ENCODE measurements around the gene GFRAL.

The GFRAL gene

DNA sequence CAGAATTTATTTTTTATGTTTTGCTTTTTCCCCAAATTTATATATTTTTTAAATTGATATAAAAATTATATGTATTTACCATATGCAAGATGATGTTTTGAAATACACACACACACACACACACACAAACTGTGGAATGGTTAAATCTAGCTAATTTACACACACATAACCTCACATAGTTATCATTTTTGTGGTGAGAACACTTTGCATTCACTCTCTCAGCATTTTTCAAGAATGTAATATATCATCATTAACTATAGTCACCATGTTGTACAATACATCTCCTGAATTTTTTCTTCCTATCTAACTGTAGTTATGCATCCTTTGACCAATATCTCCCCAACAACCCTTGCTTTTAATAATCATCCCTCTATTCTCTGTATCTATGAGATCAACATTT, 52.2 kb downstream of the GFRAL start:
- ATAC-seq (replicated peaks; ENCODE audit: extremely low read depth, poor library complexity, severe bottlenecking) (no peak), DNase-seq (ENCODE audit: low spot score in 2 of 2) (no peak)
- Mint-ChIP-seq H3K27me3 (no peaks in the 10 kb centered on the region), H3K9me3 (peaks cover 30% of the 10 kb centered on the region), H3K27ac (ENCODE audit: low read depth) (no peak overlapping the region), H3K4me1 (no peaks in the 10 kb centered on the region), H3K4me3 (no peak overlapping the region), H3K36me3 (ENCODE audit: insufficient read depth) (no peaks in the 10 kb centered on the region)

DNA sequence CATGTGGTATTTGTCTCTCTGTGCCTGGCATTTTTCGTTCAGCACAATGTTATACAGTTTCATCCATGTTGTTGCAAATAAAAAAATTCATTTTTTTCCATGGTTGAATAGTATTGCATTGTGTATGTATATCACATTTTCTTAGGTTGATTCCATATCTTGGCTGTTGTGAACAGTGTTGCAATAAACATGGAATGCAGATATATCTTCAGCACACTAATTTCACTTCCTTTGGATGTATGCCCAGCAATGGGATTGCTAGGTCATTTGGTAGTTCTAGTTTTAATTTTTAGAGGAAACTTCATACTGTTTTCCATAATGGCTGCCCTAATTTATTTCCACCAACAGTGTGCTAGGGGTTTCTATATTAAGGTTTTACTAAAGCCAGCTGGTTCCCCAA, 52.6 kb downstream of the GFRAL start:
- Mint-ChIP-seq H3K27me3 (no peaks in the 10 kb centered on the region), H3K4me1 (no peaks in the 10 kb centered on the region)

GRCh38 chr6:55388211-55388610, 60.9 kb downstream of the GFRAL start:
- DNase-seq (ENCODE audit: low spot score in 2 of 2) (no peak), ATAC-seq (replicated peaks; ENCODE audit: extremely low read depth, poor library complexity, severe bottlenecking) (no peak)
- no peak overlapping the region for H3K27ac Mint-ChIP-seq (ENCODE audit: low read depth)
- no peaks in the 10 kb centered on the region for H3K27me3 Mint-ChIP-seq
- H3K4me3 Mint-ChIP-seq, result no peak overlapping the region
- no peaks in the 10 kb centered on the region for H3K4me1 Mint-ChIP-seq
- H3K9me3 Mint-ChIP-seq, result peaks cover 19% of the 10 kb centered on the region
- H3K36me3 Mint-ChIP-seq (ENCODE audit: insufficient read depth), result no peaks in the 10 kb centered on the region

More for the DNA sequence above, 52.6 kb downstream of the GFRAL start:
- Mint-ChIP-seq H3K9me3 (peaks cover 27% of the 10 kb centered on the region), H3K27ac (ENCODE audit: low read depth) (no peak overlapping the region), H3K4me3 (no peak overlapping the region), H3K36me3 (ENCODE audit: insufficient read depth) (no peaks in the 10 kb centered on the region)
- DNase-seq (ENCODE audit: low spot score in 2 of 2) (no peak), ATAC-seq (replicated peaks; ENCODE audit: extremely low read depth, poor library complexity, severe bottlenecking) (no peak)

DNA sequence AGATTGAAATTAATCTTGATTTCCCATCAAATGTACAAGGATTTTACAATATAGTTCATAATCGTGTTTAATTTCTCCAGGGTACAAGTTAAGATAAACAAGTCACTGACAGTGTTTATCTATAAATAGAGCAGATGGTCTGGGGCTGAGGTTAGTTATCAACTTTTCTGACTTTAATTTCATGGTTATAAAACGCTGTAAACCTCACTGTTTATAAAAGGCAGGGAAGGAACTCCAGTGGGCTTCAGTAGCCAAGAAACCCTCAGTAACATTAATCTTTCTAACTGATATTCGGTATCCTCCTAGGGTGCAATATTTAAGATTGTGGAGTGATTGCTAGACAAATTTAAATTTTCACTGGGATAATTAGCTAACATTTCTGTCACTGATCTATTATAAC, 68.6 kb downstream of the GFRAL start:
- H3K9me3 Mint-ChIP-seq, result peaks cover 21% of the 10 kb centered on the region
- H3K4me1 Mint-ChIP-seq, result no peaks in the 10 kb centered on the region
- H3K27ac Mint-ChIP-seq (ENCODE audit: low read depth), result no peak overlapping the region
- H3K36me3 Mint-ChIP-seq (ENCODE audit: insufficient read depth), result no peaks in the 10 kb centered on the region
- no peak for ATAC-seq (replicated peaks; ENCODE audit: extremely low read depth, poor library complexity, severe bottlenecking)
- no peak overlapping the region for H3K4me3 Mint-ChIP-seq
- no peaks in the 10 kb centered on the region for H3K27me3 Mint-ChIP-seq
- DNase-seq (ENCODE audit: low spot score in 2 of 2), result no peak

DNA sequence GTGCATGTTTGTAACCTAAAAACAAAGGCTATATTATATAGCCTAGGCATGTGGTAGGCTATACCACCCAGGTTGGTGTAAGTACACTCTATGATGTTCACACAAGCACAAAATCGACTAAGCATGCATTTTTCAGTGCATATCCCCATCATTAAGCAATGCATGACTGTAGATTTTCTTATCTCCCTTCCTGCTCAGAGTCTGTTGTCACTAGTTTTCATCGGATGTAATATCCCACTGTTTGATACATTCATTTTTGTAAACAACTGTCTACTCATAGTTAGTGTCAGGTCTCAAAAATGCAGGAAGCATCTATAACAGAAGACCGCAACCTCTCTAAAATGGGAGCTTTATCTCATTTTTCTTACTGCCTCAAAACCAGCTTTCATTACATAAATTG, 70.7 kb downstream of the GFRAL start:
- H3K4me1 Mint-ChIP-seq, result no peaks in the 10 kb centered on the region
- no peak overlapping the region for H3K27ac Mint-ChIP-seq (ENCODE audit: low read depth)
- ATAC-seq (replicated peaks; ENCODE audit: extremely low read depth, poor library complexity, severe bottlenecking), result no peak
- H3K9me3 Mint-ChIP-seq, result peaks cover 12% of the 10 kb centered on the region
- H3K36me3 Mint-ChIP-seq (ENCODE audit: insufficient read depth), result no peaks in the 10 kb centered on the region
- DNase-seq (ENCODE audit: low spot score in 2 of 2), result no peak
- H3K4me3 Mint-ChIP-seq, result no peak overlapping the region
- no peaks in the 10 kb centered on the region for H3K27me3 Mint-ChIP-seq

- H3K4me3 Mint-ChIP-seq, result no peak overlapping the region
- H3K27me3 Mint-ChIP-seq, result no peaks in the 10 kb centered on the region
- DNase-seq (ENCODE audit: low spot score in 2 of 2) (no peak), ATAC-seq (replicated peaks; ENCODE audit: extremely low read depth, poor library complexity, severe bottlenecking) (no peak)
- H3K9me3 Mint-ChIP-seq, result peaks cover 7% of the 10 kb centered on the region
- H3K4me1 Mint-ChIP-seq, result no peaks in the 10 kb centered on the region
- H3K27ac Mint-ChIP-seq (ENCODE audit: low read depth), result no peak overlapping the region
- no peaks in the 10 kb centered on the region for H3K36me3 Mint-ChIP-seq (ENCODE audit: insufficient read depth)
Measured at GRCh38 chr6:55399351-55399750, 72.1 kb downstream of the GFRAL start.

- Mint-ChIP-seq H3K9me3 (peaks cover 20% of the 10 kb centered on the region), H3K27ac (ENCODE audit: low read depth) (no peak overlapping the region), H3K4me1 (no peaks in the 10 kb centered on the region), H3K27me3 (no peaks in the 10 kb centered on the region), H3K4me3 (no peak overlapping the region), H3K36me3 (ENCODE audit: insufficient read depth) (no peaks in the 10 kb centered on the region)
- DNase-seq (ENCODE audit: low spot score in 2 of 2) (no peak), ATAC-seq (replicated peaks; ENCODE audit: extremely low read depth, poor library complexity, severe bottlenecking) (no peak)
Measured at GRCh38 chr6:55405474-55406235, 78.4 kb downstream of the GFRAL start.

DNA sequence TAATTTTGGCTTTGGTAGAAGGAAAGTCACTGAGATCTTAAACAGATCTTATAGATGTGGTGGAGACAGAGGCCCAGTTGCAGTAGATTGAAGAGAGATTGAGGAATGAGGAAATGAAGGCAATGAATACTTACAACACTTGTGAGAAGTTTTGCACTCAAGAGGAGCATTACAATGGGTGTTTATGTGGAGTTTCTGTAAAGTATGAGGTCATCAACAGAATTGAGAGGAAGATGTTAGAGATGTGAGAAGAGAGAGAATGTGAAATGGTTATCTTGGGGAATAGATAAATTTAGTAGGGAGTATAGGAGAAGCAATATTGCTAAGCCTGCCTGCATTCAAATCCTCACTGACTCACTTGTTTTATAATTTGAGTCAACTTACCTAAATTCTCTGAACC, 83.4 kb downstream of the GFRAL start:
- ATAC-seq (replicated peaks; ENCODE audit: extremely low read depth, poor library complexity, severe bottlenecking), result no peak
- H3K4me3 Mint-ChIP-seq, result no peak overlapping the region
- no peak overlapping the region for H3K27ac Mint-ChIP-seq (ENCODE audit: low read depth)
- peaks cover 37% of the 10 kb centered on the region for H3K9me3 Mint-ChIP-seq
- H3K36me3 Mint-ChIP-seq (ENCODE audit: insufficient read depth), result no peaks in the 10 kb centered on the region
- H3K27me3 Mint-ChIP-seq, result no peaks in the 10 kb centered on the region
- no peaks in the 10 kb centered on the region for H3K4me1 Mint-ChIP-seq
- no peak for DNase-seq (ENCODE audit: low spot score in 2 of 2)

DNA sequence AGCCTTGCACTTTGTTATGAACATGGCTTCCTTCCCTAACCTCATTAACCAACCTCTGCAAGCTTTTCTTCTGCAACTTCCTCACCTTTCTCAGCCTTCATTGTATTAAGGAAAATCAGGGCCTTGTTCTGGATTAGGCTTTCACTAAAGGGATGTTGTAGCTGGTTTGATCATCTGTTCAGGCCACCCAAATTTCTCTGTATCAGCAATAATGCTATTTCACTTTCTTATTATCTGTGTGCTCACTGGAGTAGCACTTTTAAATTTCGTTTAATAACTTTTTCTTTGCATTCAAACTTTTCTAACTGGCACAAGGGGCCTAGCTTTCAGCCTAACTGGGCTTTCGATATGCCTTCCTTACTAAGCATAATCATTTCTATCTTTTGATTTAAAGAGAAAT, 96.7 kb downstream of the GFRAL start:
- Mint-ChIP-seq H3K4me1 (no peaks in the 10 kb centered on the region), H3K4me3 (no peak overlapping the region), H3K36me3 (ENCODE audit: insufficient read depth) (no peaks in the 10 kb centered on the region), H3K27me3 (no peaks in the 10 kb centered on the region), H3K9me3 (peaks cover 17% of the 10 kb centered on the region), H3K27ac (ENCODE audit: low read depth) (no peak overlapping the region)
- DNase-seq (ENCODE audit: low spot score in 2 of 2) (no peak), ATAC-seq (replicated peaks; ENCODE audit: extremely low read depth, poor library complexity, severe bottlenecking) (no peak)

- H3K4me1 Mint-ChIP-seq, result no peaks in the 10 kb centered on the region
- H3K4me3 Mint-ChIP-seq, result no peak overlapping the region
- H3K27ac Mint-ChIP-seq (ENCODE audit: low read depth), result no peak overlapping the region
- no peaks in the 10 kb centered on the region for H3K27me3 Mint-ChIP-seq
- H3K9me3 Mint-ChIP-seq, result peaks cover 30% of the 10 kb centered on the region
- ATAC-seq (replicated peaks; ENCODE audit: extremely low read depth, poor library complexity, severe bottlenecking) (no peak), DNase-seq (ENCODE audit: low spot score in 2 of 2) (no peak)
- H3K36me3 Mint-ChIP-seq (ENCODE audit: insufficient read depth), result no peaks in the 10 kb centered on the region
Measured at GRCh38 chr6:55433446-55434130, 106.3 kb downstream of the GFRAL start.

DNA sequence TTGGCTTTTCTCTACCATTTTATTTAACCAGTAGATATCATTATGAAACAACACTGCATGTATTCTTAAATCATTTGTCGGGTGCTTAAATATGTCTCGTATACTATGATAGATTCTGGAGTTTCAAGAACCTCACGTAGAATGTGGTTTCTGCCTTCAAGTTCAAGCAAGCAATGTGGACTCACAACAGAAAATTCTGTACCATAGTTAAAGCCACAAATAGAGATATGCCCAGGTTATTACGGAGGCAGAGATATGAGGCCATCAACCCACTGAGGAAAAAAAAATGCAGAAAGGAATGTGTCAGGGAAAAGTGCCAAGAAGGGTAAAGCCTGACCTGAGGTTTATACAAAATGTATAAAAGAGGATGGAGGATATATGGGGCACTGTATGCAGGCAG, 109.9 kb downstream of the GFRAL start:
- peaks cover 38% of the 10 kb centered on the region for H3K9me3 Mint-ChIP-seq
- H3K36me3 Mint-ChIP-seq (ENCODE audit: insufficient read depth), result peaks cover 1% of the 10 kb centered on the region
- H3K4me3 Mint-ChIP-seq, result no peak overlapping the region
- no peaks in the 10 kb centered on the region for H3K4me1 Mint-ChIP-seq
- no peak for DNase-seq (ENCODE audit: low spot score in 2 of 2)
- H3K27me3 Mint-ChIP-seq, result no peaks in the 10 kb centered on the region
- no peak overlapping the region for H3K27ac Mint-ChIP-seq (ENCODE audit: low read depth)
- ATAC-seq (replicated peaks; ENCODE audit: extremely low read depth, poor library complexity, severe bottlenecking), result no peak

GRCh38 chr6:55438203-55438602, 110.9 kb downstream of the GFRAL start:
- H3K9me3 Mint-ChIP-seq, result peaks cover 34% of the 10 kb centered on the region
- H3K27ac Mint-ChIP-seq (ENCODE audit: low read depth), result no peak overlapping the region
- no peaks in the 10 kb centered on the region for H3K27me3 Mint-ChIP-seq
- H3K36me3 Mint-ChIP-seq (ENCODE audit: insufficient read depth), result peaks cover 1% of the 10 kb centered on the region
- H3K4me1 Mint-ChIP-seq, result no peaks in the 10 kb centered on the region
- no peak overlapping the region for H3K4me3 Mint-ChIP-seq
- no peak for DNase-seq (ENCODE audit: low spot score in 2 of 2)
- ATAC-seq (replicated peaks; ENCODE audit: extremely low read depth, poor library complexity, severe bottlenecking), result no peak
